Esophagus squamous epithelium (tissue), 5 donors: Measurements from ENCODE around the gene PXYLP1. TPM values are rescaled to one million over a fixed set of nuclear protein-coding genes. Genes with fewer than 3 reads are reported as not detected.

Source experiments
- DNase-seq: peaks from one replicate; lab custom pipeline; 2025; lab: John Stamatoyannopoulos, UW
- H3K27ac ChIP-seq, 4 donors: fragments of 200-600 bp; sonication (generic); one replicate each; pipeline ENCODE4 v1.5.1; 2016 to 2019; ENCODE audit warnings: mild to moderate bottlenecking in 1 of 4
- H3K27me3 ChIP-seq, 4 donors: fragments of 200-600 bp; sonication (generic); 1 replicate in 3 of 4; 2 replicates in 1 of 4; pipeline versions ENCODE4 v1.5.1 to v1.6.0; 2017 to 2021; ENCODE audit warnings: antibody characterized with exemption in 1 of 4
- H3K36me3 ChIP-seq, 3 donors: fragments of 200-600 bp; sonication (generic); one replicate each; pipeline ENCODE4 v1.5.1; 2016 to 2019
- H3K4me1 ChIP-seq, 3 donors: fragments of 200-600 bp; sonication (generic); one replicate each; pipeline ENCODE4 v1.5.1; 2017 to 2019
- H3K4me3 ChIP-seq, 4 donors: fragments of 200-600 bp; sonication (generic); 1 replicate in 3 of 4; 2 replicates in 1 of 4; pipeline ENCODE4 v1.5.1; 2016 to 2019; ENCODE audit warnings: mild to moderate bottlenecking in 2 of 4, moderate library complexity in 1 of 4
- H3K9me3 ChIP-seq, 3 donors: fragments of 200-600 bp; sonication (generic); one replicate each; pipeline ENCODE4 v1.5.1; 2016 to 2019
- POLR2A ChIP-seq, 4 donors: fragments of 450-650 bp; IDR thresholded peaks; one replicate each; pipeline ENCODE4 v1.6.1; 2017; ENCODE audit warnings: antibody characterized with exemption in 4 of 4, mild to moderate bottlenecking in 4 of 4, moderate library complexity in 3 of 4
- WGBS, 2 donors: methylation state at CpG; one replicate each; pipeline ENCODE4 v1.1.5; 2018; 5-methylcytosine and 5-hydroxymethylcytosine counted together
- intact Hi-C: fragments of 100-400 bp; cut with DNase I; formaldehyde crosslinking; loops from one replicate; pipeline ENCODE4 v1.15.0; 2022
- total RNA-seq, 4 donors: library from RNA; depleted of rRNA; stranded (reverse); fragments of >200 nt; gene quantifications; one replicate each; pipeline ENCODE4 v1.1.0, GENCODE V29; 2016
- TF ChIP-seq, protein P1 (sequence below), 6 experiments: fragments of 450-650 bp in 4 of 6; fragments of 200-600 bp in 2 of 6; sonication (generic) in 2 of 6; IDR thresholded peaks; one replicate each; pipeline ENCODE4 v1.5.1; 2016 to 2019; ENCODE audit warnings: antibody characterized with exemption in 6 of 6, mild to moderate bottlenecking in 4 of 6, moderate library complexity in 4 of 6
- donor health status: DM: yes; HTN: yes; CAD: no.

The PXYLP1 gene
- total RNA-seq, 4 donors from 2014 or later: 2.9 to 7.8 (median 4.1) TPM

DNA sequence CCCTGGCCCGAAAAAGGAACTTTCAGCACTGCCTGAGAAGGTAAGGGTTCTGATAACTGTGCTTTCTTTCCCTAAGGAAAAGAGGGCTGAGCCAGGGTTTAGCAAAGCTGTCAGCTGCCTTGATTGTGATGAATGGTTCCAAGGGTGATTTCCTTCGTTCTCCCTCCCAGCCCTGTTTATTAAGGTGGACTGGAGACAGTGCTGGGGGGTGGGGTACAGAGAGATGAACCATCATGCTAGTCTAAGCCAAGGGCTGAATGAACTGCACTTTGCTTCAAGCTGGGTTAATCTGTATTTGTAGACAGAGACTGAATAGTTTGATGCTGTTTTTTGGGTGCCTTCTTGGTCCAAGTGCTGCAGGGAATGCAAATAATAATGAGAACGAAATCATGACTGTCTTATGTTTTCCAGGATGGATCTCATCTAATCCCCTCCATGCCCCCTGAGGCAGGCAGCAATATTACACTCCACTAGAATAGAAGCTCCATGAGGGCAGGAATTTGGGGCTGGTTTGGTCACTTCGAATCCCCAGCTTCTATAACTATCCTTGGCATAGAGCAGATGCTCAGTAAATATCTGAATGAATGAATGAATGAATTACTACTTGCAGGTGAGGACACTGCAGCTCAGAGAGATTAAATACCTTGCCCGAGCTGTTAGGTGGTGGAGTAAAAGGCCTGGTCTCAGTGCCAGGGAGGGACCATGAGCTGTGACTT lies 10.9 kb downstream of the PXYLP1 start:
- Histone ChIP-seq H3K27ac (peak overlapping the region in 1 of 4 donors; percentile 32), H3K9me3 (no peaks in the 10 kb centered on the region), H3K36me3 (no peaks in the 10 kb centered on the region), H3K4me3 (no peak overlapping the region), H3K4me1 (peaks cover 0 to 27% (median 0%) of the 10 kb centered on the region in 3 donors), H3K27me3 (no peaks in the 10 kb centered on the region)
- 62 to 95% methylated on average over 3 to 5 of the region's 5 CpGs for WGBS, 2 donors
- intact Hi-C loops: no loop called here
- TF ChIP-seq, protein P1, sequence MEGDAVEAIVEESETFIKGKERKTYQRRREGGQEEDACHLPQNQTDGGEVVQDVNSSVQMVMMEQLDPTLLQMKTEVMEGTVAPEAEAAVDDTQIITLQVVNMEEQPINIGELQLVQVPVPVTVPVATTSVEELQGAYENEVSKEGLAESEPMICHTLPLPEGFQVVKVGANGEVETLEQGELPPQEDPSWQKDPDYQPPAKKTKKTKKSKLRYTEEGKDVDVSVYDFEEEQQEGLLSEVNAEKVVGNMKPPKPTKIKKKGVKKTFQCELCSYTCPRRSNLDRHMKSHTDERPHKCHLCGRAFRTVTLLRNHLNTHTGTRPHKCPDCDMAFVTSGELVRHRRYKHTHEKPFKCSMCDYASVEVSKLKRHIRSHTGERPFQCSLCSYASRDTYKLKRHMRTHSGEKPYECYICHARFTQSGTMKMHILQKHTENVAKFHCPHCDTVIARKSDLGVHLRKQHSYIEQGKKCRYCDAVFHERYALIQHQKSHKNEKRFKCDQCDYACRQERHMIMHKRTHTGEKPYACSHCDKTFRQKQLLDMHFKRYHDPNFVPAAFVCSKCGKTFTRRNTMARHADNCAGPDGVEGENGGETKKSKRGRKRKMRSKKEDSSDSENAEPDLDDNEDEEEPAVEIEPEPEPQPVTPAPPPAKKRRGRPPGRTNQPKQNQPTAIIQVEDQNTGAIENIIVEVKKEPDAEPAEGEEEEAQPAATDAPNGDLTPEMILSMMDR (IDR thresholded peaks at IDR 0.05): no peak
- no peak for TF ChIP-seq POLR2A (IDR thresholded peaks at IDR 0.05)
- DNase-seq: no peak

DNA sequence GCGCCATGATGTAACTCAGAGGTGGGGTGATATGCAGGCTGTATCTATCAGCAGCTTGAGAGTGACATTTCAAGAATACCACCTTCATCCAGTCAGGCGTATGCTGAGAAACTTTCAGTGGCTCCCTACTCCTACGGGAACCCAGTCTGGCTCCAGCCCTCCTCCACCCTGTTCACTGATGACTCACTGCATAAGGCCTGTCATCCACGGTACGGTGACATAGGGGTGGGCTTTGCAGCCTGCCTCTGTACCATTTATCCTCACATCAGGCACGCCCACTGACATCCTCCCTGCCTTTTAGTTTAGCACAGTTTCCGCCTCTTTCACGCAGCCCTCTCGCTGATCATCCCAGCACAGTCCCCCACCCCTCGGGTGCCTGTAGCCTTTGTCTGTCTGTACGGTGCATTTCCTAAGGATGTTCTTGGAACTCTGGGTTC lies 11.7 kb downstream of the PXYLP1 start:
- intact Hi-C loops: no loop called here
- Histone ChIP-seq H3K36me3 (no peaks in the 10 kb centered on the region), H3K27ac (no peak overlapping the region), H3K9me3 (no peaks in the 10 kb centered on the region), H3K4me1 (peaks cover 0 to 20% (median 0%) of the 10 kb centered on the region in 3 donors), H3K4me3 (no peak overlapping the region), H3K27me3 (no peaks in the 10 kb centered on the region)
- TF ChIP-seq POLR2A (IDR thresholded peaks at IDR 0.05): no peak
- TF ChIP-seq, protein P1 (IDR thresholded peaks at IDR 0.05): no peak
- WGBS, 2 donors: 61 to 74% methylated on average over 11 of the region's 11 CpGs
- DNase-seq: no peak

DNA sequence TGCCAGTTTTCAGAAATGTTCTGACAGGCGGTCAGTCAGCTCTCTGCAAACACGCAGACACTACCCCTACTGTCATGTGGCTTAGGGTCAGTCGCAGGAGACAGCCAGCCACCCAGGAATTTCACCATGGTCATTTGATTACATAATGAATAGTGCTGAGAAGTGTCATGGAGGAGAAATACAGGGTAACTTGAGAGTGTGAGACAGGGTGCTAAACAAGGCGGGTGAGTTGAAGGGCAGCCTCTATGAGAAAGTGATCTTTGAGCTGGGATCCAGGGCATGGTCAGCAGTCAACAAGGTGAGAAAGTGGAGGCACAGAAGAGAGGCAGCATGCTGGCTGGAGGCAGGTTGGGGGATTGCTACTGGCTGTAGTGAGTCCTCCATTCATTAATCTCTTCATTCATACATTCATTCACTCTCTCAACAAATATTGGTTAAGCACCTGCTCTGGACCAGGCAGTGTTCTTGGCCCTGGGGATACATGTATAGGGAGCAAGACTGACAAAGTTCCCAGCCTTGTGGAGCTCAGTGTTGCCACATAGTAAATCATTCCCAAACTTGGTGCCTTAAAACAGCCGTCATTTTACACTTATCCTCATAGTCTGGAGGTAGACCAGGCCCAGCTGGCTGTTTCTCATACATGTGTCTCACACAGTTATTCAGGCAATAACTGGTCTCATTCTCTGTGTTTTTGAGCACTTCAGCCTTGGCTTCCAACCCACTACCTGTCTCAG lies 14.8 kb downstream of the PXYLP1 start:
- H3K4me3 ChIP-seq: no peak overlapping the region
- TF ChIP-seq, protein P1 (IDR thresholded peaks at IDR 0.05): no peak
- no peak for TF ChIP-seq POLR2A (IDR thresholded peaks at IDR 0.05)
- peaks cover 0 to 19% (median 0%) of the 10 kb centered on the region in 3 donors for H3K4me1 ChIP-seq
- intact Hi-C loops: no loop called here
- H3K27me3 ChIP-seq: no peaks in the 10 kb centered on the region
- no peak overlapping the region for H3K27ac ChIP-seq
- 87 to 94% methylated on average over 5 of the region's 5 CpGs for WGBS, 2 donors
- no peaks in the 10 kb centered on the region for H3K36me3 ChIP-seq
- no peak for DNase-seq
- H3K9me3 ChIP-seq: no peaks in the 10 kb centered on the region

DNA sequence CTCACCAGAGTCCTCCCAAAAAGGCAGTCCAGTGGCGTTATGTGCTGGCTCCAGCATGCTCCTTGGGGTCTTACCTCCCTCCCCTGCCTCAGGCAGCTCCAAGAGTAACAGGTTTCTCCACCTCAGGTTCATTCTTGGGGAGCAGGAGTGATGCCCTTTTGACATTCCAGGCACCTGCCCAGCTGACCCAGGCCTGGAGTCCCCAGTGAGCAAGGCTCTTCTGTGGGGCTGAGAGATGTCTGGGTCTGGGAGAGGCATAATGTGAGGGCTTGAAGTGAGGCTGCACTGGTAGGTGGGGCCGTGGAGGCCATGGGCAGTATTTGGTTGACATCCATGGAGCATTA lies 15.3 kb downstream of the PXYLP1 start:
- intact Hi-C loops: no loop called here

More for the DNA sequence above, 15.3 kb downstream of the PXYLP1 start:
- no peaks in the 10 kb centered on the region for H3K9me3 ChIP-seq
- TF ChIP-seq POLR2A (IDR thresholded peaks at IDR 0.05): no peak
- TF ChIP-seq, protein P1 (IDR thresholded peaks at IDR 0.05): no peak
- H3K27ac ChIP-seq: no peak overlapping the region
- peaks cover 0 to 14% (median 0%) of the 10 kb centered on the region in 3 donors for H3K4me1 ChIP-seq
- DNase-seq: no peak
- H3K27me3 ChIP-seq: no peaks in the 10 kb centered on the region
- H3K36me3 ChIP-seq: no peaks in the 10 kb centered on the region
- H3K4me3 ChIP-seq: no peak overlapping the region
- WGBS, 2 donors: 77 to 83% methylated on average over 2 of the region's 2 CpGs
